PFSK-1 (cell line): ENCODE measurements around the gene GNG7.

Experiments
- POLR2AphosphoS5 ChIP-seq: IDR thresholded peaks from 2 replicates; pipeline ENCODE4 v1.6.1; 2012; ENCODE audit warnings: low read depth, mild to moderate bottlenecking, control low read depth, low read length, moderate library complexity
- SIN3A ChIP-seq: IDR thresholded peaks from 2 replicates; pipeline ENCODE4 v1.6.1; 2012; ENCODE audit warnings: mild to moderate bottlenecking, low read length, moderate library complexity, borderline replicate concordance; ENCODE audit not compliant: insufficient read depth
- TAF1 ChIP-seq: IDR thresholded peaks from 2 replicates; pipeline ENCODE4 v1.6.1; 2012; ENCODE audit warnings: low read length, control low read depth, borderline replicate concordance; ENCODE audit not compliant: insufficient read depth

- TF ChIP-seq POLR2AphosphoS5 (no peak), TAF1 (no peak), SIN3A (no peak)
Measured at GRCh38 chr19:2529473-2529918, 173.0 kb downstream of the GNG7 start.
